Measurements from ENCODE around the gene CABLES2. TPM values are rescaled to one million over a fixed set of nuclear protein-coding genes. Genes with fewer than 3 reads are reported as not detected.
A peak's percentile ranks its signal among the peaks of the same experiment; 100 is the strongest.

The CABLES2 gene
- polyA plus RNA-seq, 2 of the 4 experiments (the other 2 are of a cell fraction) = 3.9 to 7.7 TPM

DNA sequence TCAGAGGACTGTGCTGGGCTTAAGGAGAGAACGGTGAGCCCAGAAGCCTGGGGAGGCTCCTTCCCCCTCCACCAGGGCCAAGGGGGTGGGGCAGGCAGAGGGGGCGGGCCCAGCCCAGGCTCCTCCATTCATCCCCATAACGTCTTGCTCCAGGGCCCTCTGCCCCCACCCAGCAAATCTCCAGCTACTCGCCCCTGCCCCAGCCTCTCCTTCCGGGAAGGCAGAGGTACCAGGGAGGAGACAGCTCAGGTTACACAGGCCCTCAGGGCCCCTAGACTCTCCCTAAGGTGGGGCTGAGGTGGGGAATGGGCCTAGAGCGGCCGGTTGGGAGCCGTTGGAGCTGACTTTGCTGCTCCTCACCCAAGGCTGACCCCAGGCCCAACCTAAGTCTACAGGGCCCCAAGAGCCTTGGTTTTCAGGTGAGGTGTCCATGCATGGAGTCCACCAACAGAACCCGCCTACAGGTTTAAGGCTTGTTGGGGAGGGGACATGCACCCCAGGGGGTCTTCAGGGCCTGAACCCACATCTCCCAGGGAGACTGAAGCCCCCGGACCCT lies 41.2 kb downstream of the CABLES2 start:
- H3K9me3 ChIP-seq = no peaks in the 10 kb centered on the region
- ChIA-PET CTCF (interaction anchor here (1.4 to 12.6 kb wide), 6 partner anchors 9 to 64 kb away, joined by 9 to 290 read pairs (median 68); partner anchors contain the start of gene ADRM1), POLR2A (interaction anchor here (0.7 to 5.0 kb wide), 5 partner anchors 8 to 62 kb away, joined by 3 to 61 read pairs (median 6); partner anchors contain the start of genes ADRM1 and RPS21)
- no peak for FAIRE-seq
- TF ChIP-seq RFX5 (IDR thresholded peaks at IDR 0.05) (no peak), SMC3 (IDR thresholded peaks at IDR 0.05) (no peak), POLR2AphosphoS2 (conservative IDR thresholded peaks at IDR 0.05; ENCODE audit: low read length) (no peak), RNF2 (IDR thresholded peaks at IDR 0.05; ENCODE audit: borderline replicate concordance, low read depth) (no peak), NR3C1 (IDR thresholded peaks at IDR 0.05) (no peak), KDM5A (IDR thresholded peaks at IDR 0.05) (no peak), POLR2A (IDR thresholded peaks at IDR 0.05; ENCODE audit: low read length) (peak; percentile 39), EHF (CRISPR knock-in tag; IDR thresholded peaks at IDR 0.05) (no peak), PBX3 (IDR thresholded peaks at IDR 0.05) (no peak), KDM1A (IDR thresholded peaks at IDR 0.05; ENCODE audit: low read depth) (no peak), HES2 (IDR thresholded peaks at IDR 0.05) (no peak), ZNF302 (CRISPR knock-in tag; IDR thresholded peaks at IDR 0.05) (no peak), ZC3H11A (IDR thresholded peaks at IDR 0.05) (no peak), HEYL (CRISPR knock-in tag; IDR thresholded peaks at IDR 0.05) (no peak), GATA3 (IDR thresholded peaks at IDR 0.05; ENCODE audit: borderline replicate concordance) (no peak; the same call in 1 of the 2 replicates), BHLHE40 (IDR thresholded peaks at IDR 0.05; ENCODE audit: low read depth, low read length) (no peak), JUN (IDR thresholded peaks at IDR 0.05) (peak in 1 of 2 experiments; percentile 54; a peak in 2 of 5 replicates), RAD21 (conservative IDR thresholded peaks at IDR 0.05 in 1 of 2, IDR thresholded peaks at IDR 0.05 in 1 of 2) (no peak), MAZ (IDR thresholded peaks at IDR 0.05; ENCODE audit: borderline replicate concordance, low read depth, low read length) (peak; percentile 48; the same call in 1 of the 2 replicates), CEBPB (IDR thresholded peaks at IDR 0.05) (no peak), EP300 (IDR thresholded peaks at IDR 0.05) (no peak)
- TF ChIP-seq, protein P1, sequence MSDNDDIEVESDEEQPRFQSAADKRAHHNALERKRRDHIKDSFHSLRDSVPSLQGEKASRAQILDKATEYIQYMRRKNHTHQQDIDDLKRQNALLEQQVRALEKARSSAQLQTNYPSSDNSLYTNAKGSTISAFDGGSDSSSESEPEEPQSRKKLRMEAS (IDR thresholded peaks at IDR 0.05) = no peak
- TF ChIP-seq, protein P2, sequence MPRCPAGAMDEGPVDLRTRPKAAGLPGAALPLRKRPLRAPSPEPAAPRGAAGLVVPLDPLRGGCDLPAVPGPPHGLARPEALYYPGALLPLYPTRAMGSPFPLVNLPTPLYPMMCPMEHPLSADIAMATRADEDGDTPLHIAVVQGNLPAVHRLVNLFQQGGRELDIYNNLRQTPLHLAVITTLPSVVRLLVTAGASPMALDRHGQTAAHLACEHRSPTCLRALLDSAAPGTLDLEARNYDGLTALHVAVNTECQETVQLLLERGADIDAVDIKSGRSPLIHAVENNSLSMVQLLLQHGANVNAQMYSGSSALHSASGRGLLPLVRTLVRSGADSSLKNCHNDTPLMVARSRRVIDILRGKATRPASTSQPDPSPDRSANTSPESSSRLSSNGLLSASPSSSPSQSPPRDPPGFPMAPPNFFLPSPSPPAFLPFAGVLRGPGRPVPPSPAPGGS (IDR thresholded peaks at IDR 0.05) = 0 out of 3 replicates have a peak, but pooled peaks have one; percentile 17
- peaks cover 60% of the 10 kb centered on the region for H3K4me1 ChIP-seq
- peak overlapping the region; percentile 97 to 99 for H3K27ac ChIP-seq
- ATAC-seq = peak in 1 of 2 experiments; percentile 30; a peak in 3 of 6 replicates
- DNase-seq (ENCODE audit: low read depth in 1 of 2, low spot score in 1 of 2) = peak in 1 of 2 experiments; percentile 85
- 8% methylated on average over 2 of the region's 10 CpGs for WGBS (ENCODE audit: missing lambda C conversion rate)
- peak overlapping the region; percentile 91 for H3K4me2 ChIP-seq
- H3K4me3 ChIP-seq = peak overlapping the region; percentile 100

DNA sequence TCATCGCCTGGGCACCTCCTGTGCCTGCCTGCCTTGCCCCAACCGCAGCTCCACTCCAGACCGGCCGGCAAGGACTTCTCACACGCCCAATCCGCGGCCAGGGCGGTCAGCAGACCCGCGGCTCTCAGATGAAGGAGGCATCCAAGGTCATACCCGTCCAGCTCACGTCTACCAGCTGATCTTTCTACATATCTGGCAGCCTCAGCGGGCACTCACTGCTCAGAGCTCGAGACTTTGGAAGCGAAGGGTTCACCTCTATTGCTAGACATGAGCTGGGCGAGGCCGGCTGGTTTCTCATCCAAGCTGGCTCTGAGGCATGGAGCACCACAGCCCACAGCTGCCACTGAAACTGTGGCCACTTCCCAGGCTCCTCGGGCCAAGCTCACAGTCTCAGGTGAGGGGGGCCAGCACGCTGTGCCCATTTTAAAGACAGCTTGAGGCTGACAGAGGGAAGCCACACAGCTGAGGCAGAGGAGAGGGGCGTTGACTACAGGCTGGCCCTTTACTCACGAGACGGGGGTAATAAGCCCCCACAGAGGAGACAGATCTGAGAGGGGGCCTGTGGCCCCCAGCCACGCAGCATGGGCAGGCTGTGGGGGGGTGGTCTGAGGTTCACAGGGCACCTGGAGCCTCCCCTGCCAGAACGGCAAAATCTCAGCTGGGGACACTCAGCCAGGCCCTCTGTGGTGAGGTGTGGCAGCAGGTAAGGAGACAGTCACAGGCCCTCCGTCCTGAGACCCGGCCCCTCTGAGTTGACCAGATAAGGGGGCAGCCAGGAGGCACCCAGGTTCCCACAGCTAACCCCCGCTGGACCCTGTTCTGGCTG lies 42.0 kb downstream of the CABLES2 start:
- DNase-seq (ENCODE audit: low read depth in 1 of 2, low spot score in 1 of 2) (peak in 1 of 2 experiments; percentile 56), ATAC-seq (no peak)
- CTCF ChIA-PET = interaction anchor here (0.6 to 12.6 kb wide), 10 partner anchors 8 to 1610 kb away, joined by 3 to 290 read pairs (median 13); partner anchors contain the start of gene ADRM1

More for the DNA sequence above, 42.0 kb downstream of the CABLES2 start:
- Histone ChIP-seq H3K4me3 (peak overlapping the region; percentile 100), H3K9me3 (no peaks in the 10 kb centered on the region), H3K27ac (peak overlapping the region; percentile 97 to 99), H3K4me1 (peaks cover 60% of the 10 kb centered on the region), H3K4me2 (peak overlapping the region; percentile 91)
- POLR2A ChIA-PET = interaction anchor here (1.1 to 5.0 kb wide), 4 partner anchors 8 to 62 kb away, joined by 3 to 61 read pairs (median 18); partner anchors contain the start of genes ADRM1 and RPS21
- TF ChIP-seq, protein P1 (IDR thresholded peaks at IDR 0.05) = peak; percentile 20; the same call in 1 of the 2 replicates
- TF ChIP-seq TP53 (CRISPR knock-in tag; IDR thresholded peaks at IDR 0.05) (0 out of 2 replicates have a peak, but pooled peaks have one; percentile 22), HOXB5 (CRISPR knock-in tag; IDR thresholded peaks at IDR 0.05) (no peak)
- no peak for FAIRE-seq
- whole genome bisulfite sequencing (ENCODE audit: missing lambda C conversion rate) = 2% methylated on average over 20 of the region's 27 CpGs
